GM13976 (cell line): ENCODE measurements around the gene ST6GALNAC5.

Experiments
- DNase-seq: peaks from one replicate; pipeline ENCODE4 v3.0.0; 2012; ENCODE audit warnings: low spot score
- CTCF ChIP-seq: IDR thresholded peaks from 2 replicates; pipeline ENCODE4 v1.5.1; 2012; ENCODE audit warnings: borderline replicate concordance, mild to moderate bottlenecking; ENCODE audit not compliant: insufficient read depth; ENCODE audit errors: extremely low read depth, missing control alignments, control extremely low read depth
- in situ Hi-C: fragments of 300-500 bp; cut with MboI; formaldehyde crosslinking; loops from one replicate; pipeline ENCODE4 v1.12.0; 2022; ENCODE audit warnings: low sequenced_read_pairs, mixed read lengths, inconsistent platforms; ENCODE audit not compliant: unreplicated experiment

ST6GALNAC5 gene

GRCh38 chr1:77018761-77019160, 151.5 kb downstream of the ST6GALNAC5 start:
- in situ Hi-C loops = no loop called here
- TF ChIP-seq CTCF = no peak
- no peak for DNase-seq

- TF ChIP-seq CTCF = no peak
- in situ Hi-C loops = no loop called here
Observed at GRCh38 chr1:77021732-77022131, 154.5 kb downstream of the ST6GALNAC5 start.

GRCh38 chr1:77024500-77024899, 157.2 kb downstream of the ST6GALNAC5 start:
- in situ Hi-C loops = no loop called here
- DNase-seq = no peak
- no peak for TF ChIP-seq CTCF

More at GRCh38 chr1:77021732-77022131, 154.5 kb downstream of the ST6GALNAC5 start:
- no peak for DNase-seq

GRCh38 chr1:77025599-77025998, 158.3 kb downstream of the ST6GALNAC5 start:
- no peak for TF ChIP-seq CTCF
- in situ Hi-C loops = no loop called here
- no peak for DNase-seq

GRCh38 chr1:77026135-77026534, 158.9 kb downstream of the ST6GALNAC5 start:
- in situ Hi-C loops = no loop called here
- DNase-seq = no peak
- TF ChIP-seq CTCF = no peak

- no peak for TF ChIP-seq CTCF
- in situ Hi-C loops = no loop called here
- no peak for DNase-seq
Observed at GRCh38 chr1:77026640-77027039, 159.4 kb downstream of the ST6GALNAC5 start.

GRCh38 chr1:77027847-77028246, 160.6 kb downstream of the ST6GALNAC5 start:
- DNase-seq = no peak
- in situ Hi-C loops = no loop called here
- no peak for TF ChIP-seq CTCF
